Jurkat, Clone E6-1 (cell line): ENCODE results near the gene RUNDC3A.

Experiments
- DNase-seq: peaks from one replicate; pipeline ENCODE4 v3.0.0-alpha.2; 2011; ENCODE audit warnings: low read depth, low spot score
- H3K4me3 ChIP-seq: 2 replicates; pipeline ENCODE4 v1.5.1; 2011; ENCODE audit warnings: mild to moderate bottlenecking, low read length, control low read depth, moderate library complexity

The RUNDC3A gene

GRCh38 chr17:44281570-44281969 lies 26.8 kb upstream of the RUNDC3A start:
- no peak for DNase-seq
- no peak overlapping the region for H3K4me3 ChIP-seq

GRCh38 chr17:44282264-44282663 lies 26.1 kb upstream of the RUNDC3A start:
- DNase-seq, result no peak
- no peak overlapping the region for H3K4me3 ChIP-seq

- no peak for DNase-seq
- no peak overlapping the region for H3K4me3 ChIP-seq
Measured at GRCh38 chr17:44283344-44284023, 24.9 kb upstream of the RUNDC3A start.

GRCh38 chr17:44284024-44284400 lies 24.4 kb upstream of the RUNDC3A start:
- H3K4me3 ChIP-seq, result no peak overlapping the region
- DNase-seq, result no peak

GRCh38 chr17:44287651-44288050 lies 20.8 kb upstream of the RUNDC3A start:
- DNase-seq, result no peak
- no peak overlapping the region for H3K4me3 ChIP-seq

- no peak for DNase-seq
- no peak overlapping the region for H3K4me3 ChIP-seq
Measured at GRCh38 chr17:44293509-44294226, 14.7 kb upstream of the RUNDC3A start.

- no peak overlapping the region for H3K4me3 ChIP-seq
- DNase-seq, result no peak
Measured at GRCh38 chr17:44297975-44298374, 10.4 kb upstream of the RUNDC3A start.

- no peak overlapping the region for H3K4me3 ChIP-seq
- no peak for DNase-seq
Measured at GRCh38 chr17:44304651-44305050, 3.8 kb upstream of the RUNDC3A start.

- no peak for DNase-seq
- peak overlapping the region; percentile 48 for H3K4me3 ChIP-seq
Measured at GRCh38 chr17:44307387-44308186, 814 bp upstream of the RUNDC3A start.

- no peak for DNase-seq
Measured at GRCh38 chr17:44308865-44309264, 464 bp downstream of the RUNDC3A start.

GRCh38 chr17:44309472-44309871 lies 1.1 kb downstream of the RUNDC3A start:
- DNase-seq, result no peak
- no peak overlapping the region for H3K4me3 ChIP-seq

More at GRCh38 chr17:44308865-44309264, 464 bp downstream of the RUNDC3A start:
- peak overlapping the region; percentile 15 for H3K4me3 ChIP-seq

- DNase-seq, result no peak
- no peak overlapping the region for H3K4me3 ChIP-seq
Measured at GRCh38 chr17:44310188-44310587, 1.8 kb downstream of the RUNDC3A start.

- no peak overlapping the region for H3K4me3 ChIP-seq
- no peak for DNase-seq
Measured at GRCh38 chr17:44310609-44311376, 2.4 kb downstream of the RUNDC3A start.

- H3K4me3 ChIP-seq, result no peak overlapping the region
- no peak for DNase-seq
Measured at GRCh38 chr17:44311562-44312181, 3.3 kb downstream of the RUNDC3A start.

- DNase-seq, result no peak
- H3K4me3 ChIP-seq, result no peak overlapping the region
Measured at GRCh38 chr17:44312396-44313104, 4.1 kb downstream of the RUNDC3A start.

- DNase-seq, result no peak
- no peak overlapping the region for H3K4me3 ChIP-seq
Measured at GRCh38 chr17:44314031-44314430, 5.6 kb downstream of the RUNDC3A start.

- H3K4me3 ChIP-seq, result peak overlapping the region; percentile 49; the same call in 1 of the 2 replicates
- no peak for DNase-seq
Measured at GRCh38 chr17:44314524-44314868, 6.1 kb downstream of the RUNDC3A start.

GRCh38 chr17:44314869-44315661 lies 6.7 kb downstream of the RUNDC3A start:
- peak; percentile 27 for DNase-seq
- peak overlapping the region; percentile 49 for H3K4me3 ChIP-seq
